Stimulated activated CD4-positive, alpha-beta T cell treated with anti-CD3 and anti-CD28 coated beads, Interleukin-2, amount 100 ng/mL, for 4 hours (primary cell): ENCODE results near the gene CTSZ.
"Not testable (repeated sequence)": the region's sequence is repeated elsewhere in the genome, so short reads cannot be mapped to it uniquely, and the experiment has no call there.

ENCODE experiments used
- DNase-seq: peaks from one replicate; pipeline ENCODE4 v3.0.0-alpha.2; 2020; ENCODE audit warnings: low read depth

Gene CTSZ

DNA sequence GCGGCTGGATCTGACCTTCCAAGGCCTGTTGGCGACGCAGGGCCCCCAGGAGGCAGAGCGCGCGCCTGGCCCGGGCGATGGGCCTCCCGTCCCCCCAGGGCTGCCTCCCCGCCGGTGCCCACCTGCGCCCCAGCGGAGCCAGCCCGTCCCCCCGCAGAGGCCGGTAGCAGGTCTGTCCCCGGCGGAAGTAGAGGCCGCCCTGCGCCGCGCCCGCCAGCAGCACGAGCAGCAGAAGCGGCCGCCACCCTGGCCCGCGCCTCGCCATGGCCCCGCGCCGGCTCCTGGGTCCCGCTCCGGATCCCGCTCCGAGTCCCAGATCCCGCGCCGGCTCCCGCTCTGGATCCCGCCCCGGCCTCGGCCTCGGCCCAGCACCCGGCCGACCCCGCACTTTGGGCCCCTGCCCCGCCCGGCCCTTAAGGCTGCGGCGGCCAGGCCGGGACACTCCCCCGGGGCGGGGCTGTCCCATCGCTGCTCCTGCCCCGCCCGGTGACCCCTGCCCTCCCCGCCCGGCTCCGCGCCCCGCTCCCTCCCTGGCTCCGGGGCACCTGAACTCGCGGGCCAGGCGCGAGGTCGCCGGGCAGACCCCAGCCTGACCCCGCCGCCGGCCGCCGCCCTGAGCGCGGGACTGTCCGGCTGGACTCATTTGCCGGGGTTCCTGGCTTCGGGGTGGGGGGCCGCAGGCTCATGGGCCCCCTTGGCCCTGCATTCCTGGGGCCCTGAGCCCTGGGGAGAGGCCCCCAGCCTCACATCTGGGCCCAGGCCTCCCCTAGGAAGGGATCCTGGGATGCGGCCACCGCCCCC lies at the start of gene CTSZ:
TSS of gene CTSZ (minus strand) at position 391 of the 801 bp plus-strand sequence. CDS start at position 265, 126 bp downstream.
- no peak for DNase-seq

DNA sequence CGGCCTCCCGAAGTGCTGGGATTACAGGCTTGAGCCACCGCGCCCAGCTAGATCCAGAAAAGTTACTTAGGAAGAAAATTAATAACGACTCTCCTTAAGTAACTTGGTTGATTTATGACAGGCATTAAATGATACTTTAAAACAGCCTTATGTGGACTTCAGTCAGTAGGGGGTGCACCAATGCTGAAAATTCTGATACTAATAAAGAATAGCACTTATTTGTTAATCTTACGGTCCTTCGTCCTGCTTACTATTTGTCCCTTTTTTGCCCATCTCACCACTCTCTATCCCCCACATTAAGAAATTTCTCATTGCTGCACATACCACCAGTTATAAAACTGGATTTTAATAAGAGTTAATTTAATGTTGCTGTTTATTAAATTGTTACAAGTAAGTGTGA lies 48.2 kb upstream of the CTSZ start:
- no peak for DNase-seq

DNA sequence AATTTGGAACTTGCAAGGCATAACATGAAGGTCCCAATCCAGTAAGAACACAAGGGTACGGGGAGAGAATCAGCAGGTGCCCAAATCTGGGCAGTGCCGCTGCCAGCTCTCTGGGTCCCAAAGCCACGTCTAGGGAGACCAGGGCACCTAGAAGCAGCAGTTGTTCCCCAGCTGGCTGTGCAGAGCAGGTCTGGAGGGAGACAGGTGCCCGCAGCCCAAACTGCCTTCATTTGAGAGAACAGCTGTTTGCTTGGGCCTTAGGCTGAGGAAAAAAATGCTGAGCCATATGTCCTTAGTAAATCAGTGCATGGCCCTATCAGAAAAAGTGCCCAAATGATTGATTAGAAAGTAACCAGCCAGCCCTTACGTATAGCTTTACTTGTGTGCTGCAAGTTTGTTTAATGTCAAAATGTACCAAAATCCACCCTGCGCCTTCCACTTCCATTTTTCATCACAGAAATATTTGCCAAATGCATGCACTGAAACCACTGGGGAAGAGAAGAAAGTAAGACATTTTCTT lies 44.7 kb upstream of the CTSZ start:
- DNase-seq, result no peak

DNA sequence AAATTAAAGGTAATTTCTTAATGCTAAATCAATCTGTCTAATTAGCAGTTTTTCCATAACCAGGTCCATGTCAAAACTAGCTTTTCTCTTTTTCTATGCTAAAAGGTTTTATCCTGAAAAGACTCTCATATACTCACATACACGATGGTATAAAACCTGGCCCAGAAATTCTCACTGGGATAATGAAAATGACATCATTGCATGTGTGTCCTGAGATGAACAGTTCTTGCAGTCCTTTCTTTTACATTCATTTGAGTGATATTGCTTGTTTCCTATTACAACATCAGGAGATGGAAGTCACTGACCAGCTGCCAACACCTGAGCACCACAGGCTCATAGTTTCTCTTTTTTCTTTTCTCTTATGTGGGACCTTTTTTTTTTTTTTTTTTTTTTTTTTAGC lies 43.4 kb upstream of the CTSZ start:
- no peak for DNase-seq

DNA sequence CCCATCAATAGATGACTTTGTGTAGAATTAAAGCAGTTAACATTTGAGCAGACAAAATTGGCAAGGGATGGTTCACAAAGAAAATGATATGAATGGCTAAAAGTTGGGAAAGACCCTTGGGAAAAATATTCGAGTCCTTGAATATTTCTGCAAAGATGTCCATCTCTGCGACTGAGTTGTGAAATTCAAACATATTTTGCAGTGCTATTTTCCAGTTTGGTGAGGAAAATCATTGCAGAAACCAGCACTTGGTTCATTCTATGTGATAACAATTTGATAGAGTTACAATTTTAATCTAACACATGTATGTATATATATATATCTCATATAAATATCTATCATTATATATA lies 41.6 kb upstream of the CTSZ start:
- no peak for DNase-seq

DNA sequence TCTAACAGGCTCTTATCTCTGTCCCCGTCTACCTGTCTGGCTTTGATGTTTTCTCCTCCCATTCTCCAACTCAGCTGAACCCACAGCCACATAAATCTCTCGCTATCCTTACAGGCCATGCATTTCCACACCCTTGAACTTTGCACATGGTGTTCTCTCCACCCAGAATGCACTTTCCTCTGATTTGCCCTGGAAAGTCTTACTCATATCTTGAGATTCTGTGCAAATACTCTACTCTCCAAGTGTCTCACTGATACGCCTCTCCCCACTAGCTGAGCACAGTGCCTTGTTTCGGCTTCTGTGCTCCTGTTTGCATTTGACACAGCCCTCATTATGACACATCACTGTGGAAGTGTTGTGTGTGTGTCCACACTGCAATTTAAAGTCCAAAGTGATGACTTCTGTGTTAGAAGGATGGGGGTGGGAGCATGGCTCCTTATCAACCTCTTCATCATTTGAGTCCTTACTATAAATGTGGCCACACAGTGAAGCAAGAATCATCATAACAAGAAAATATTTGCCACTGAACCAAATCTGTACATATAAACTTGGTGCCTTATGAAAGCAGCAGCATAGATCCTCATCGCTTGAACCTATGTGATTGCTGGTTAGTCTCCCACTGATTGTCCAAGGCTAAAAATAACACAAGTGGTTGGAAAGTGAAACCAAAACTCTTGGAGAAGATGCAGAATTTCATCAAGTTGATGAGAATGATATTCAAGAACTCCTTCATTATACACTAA lies 41.1 kb upstream of the CTSZ start:
- DNase-seq, result no peak

DNA sequence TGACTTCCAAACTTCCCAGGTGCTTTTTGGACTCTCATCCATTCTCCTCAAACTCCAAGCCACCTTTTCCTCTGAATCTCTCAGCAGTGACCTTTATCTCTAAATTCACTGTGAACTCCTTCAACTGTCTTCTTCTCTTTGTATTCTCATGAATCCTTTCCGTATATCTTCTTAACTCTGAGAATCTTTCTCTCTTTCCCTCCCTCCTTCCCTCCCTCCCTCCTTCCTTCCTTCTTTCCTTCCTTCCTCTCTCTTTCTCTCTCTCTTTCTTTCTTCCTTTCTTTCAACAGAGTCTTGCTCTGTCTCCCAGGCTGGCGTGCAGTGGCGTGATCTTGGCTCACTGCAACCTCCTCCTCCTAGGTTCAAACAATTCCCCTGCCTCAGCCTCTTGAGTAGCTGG lies 39.8 kb upstream of the CTSZ start:
- no peak for DNase-seq

DNA sequence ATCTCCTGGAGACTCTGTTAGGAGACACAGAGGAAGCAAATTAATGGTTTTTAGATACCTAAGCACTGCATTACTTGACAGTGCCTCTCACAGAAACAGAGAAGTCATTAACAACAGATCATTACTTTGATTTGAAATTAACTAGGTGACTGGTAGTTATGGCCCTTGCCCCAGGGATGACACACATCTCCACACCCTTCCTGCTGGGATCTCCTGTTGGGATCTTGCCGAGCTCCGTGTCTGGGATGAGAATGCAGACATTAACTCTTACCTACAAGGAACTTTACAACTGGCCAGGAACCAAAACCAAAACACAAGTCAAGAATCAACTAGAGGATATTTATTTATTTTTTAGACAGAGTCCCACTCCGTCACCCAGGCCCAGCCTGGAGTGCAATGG lies 37.7 kb upstream of the CTSZ start:
- DNase-seq, result no peak

DNA sequence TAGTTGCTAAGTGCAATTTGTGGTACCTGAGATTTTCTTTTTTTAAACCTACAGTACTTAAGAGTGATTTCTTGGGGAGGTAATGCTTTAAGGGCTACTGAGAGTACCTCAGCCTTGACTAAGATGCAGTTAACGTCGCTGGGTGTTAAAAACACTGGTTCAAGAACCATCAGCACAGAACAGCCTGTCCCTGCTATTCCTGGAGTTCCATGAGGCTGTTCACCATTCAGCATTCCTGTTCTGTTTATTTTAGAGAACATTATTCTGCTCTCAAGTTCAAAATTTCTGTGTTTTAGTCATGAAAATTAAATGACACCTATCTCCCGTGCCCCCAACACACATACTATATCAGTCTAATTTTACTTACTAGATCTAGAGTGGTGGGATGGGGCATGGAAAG lies 37.2 kb upstream of the CTSZ start:
- DNase-seq, result no peak

DNA sequence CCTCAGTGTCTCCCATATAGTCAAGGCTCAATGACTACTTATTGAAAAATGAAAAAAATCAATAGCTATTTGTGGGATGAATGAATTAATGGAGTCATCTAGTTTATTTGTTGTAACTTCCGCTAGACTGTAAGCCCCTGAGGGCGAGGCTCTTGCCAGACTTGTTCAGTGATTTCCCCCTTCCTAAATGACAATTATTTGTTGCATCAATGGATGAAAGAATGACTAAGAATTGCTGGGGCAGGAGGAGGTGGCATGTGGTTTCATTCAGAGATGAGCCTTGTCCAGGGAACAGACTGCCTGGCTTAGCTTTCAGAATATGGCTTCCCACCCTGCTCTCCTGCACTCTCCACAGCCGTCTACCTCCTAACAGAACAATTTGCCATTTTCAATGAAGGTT lies 36.6 kb upstream of the CTSZ start:
- DNase-seq, result no peak

DNA sequence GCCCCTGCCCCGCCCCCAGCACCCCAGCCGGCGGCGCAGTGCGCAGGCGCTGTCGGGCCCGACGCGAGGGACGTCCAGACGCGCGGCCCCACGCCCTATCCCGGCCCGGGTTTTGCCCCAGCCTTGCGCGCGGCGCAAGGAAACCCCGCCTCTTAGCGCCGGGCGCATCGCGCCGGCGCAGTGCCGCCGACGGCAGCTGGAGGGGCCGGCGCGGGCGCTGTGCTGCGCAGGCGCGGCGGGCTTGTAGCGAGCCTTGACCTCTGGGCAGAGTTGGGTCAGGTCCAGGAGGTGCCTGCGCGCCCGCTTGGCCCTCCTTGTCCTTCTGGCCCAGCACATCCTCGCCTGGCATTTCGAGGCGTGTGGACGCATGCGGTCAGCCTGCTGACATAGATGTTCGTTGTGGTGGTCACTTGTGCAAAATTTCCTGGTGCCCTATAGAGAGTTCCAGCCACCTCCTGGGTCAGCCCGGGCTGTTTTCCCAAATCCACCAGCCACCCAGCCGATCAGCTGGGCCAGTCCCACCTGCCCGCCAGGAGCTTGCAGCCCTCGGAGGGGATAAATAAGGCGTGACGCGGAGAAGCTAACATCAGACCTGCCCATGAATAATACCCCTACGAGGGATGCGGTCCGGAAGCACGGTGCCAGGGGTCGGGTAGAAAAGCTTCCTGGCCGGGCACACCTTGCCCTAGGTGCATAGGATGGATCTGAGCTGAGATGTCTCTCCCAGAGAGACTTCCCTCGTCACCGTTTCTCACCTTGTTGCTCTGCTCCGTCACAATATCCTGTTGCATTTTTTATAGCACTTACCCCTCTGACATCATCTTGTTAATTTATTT lies 36.0 kb upstream of the CTSZ start:
- DNase-seq, result peak; percentile 93

DNA sequence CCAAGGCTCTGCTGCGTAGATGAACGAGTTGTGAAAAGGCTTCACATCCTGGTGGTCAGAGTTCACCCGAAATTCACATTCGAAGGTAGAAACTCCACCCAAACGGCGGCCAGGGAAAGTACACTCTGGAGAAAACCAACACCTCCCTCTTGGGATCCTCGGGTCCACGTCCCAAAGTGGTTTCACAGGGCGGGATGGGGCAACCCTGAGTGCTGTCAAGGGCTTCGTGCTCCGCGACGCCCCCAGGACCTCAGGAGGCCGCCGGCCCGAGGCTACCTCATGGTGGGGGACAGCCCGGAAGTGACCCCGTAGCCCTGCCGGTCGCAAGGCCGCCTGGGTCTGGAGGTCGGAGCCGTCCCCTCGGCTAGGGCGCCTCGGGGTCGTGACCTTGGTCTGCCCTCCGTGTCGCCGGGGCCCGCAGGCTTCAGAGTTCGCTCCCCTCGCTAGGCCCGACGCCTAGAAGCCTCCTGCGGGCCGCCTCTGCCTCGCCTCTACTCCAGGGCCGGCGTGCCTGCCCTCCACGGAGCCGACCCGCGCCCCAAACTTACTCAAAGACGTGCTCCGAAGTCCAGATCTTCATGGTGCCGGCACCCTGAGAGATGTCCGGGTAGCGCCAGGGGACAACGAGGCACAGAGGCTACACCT lies 35.2 kb upstream of the CTSZ start, which contains the start of gene PRELID3B:
TSS of gene PRELID3B (minus strand) at position 636 of the 645 bp plus-strand sequence. CDS start at position 580, 56 bp downstream.
- no peak for DNase-seq

DNA sequence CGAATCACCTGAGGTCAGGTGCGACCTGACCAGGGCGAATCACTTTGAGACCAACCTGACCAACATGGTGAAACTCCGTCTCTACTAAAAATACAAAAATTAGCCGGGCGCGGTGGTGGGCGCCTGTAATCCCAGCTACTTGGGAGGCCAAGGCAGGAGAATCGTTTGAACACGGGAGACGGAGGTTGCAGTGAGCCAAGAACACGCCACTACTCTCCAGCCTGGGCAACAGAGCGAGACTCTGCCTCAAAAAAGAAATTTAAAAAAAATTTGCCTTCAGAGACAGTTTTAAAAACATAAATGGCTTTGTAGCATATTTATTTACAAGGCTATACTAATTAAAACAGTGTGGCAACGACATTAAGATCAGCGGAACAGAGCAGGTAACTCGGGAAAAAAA lies 34.4 kb upstream of the CTSZ start:
- not testable (repeated sequence) for DNase-seq

DNA sequence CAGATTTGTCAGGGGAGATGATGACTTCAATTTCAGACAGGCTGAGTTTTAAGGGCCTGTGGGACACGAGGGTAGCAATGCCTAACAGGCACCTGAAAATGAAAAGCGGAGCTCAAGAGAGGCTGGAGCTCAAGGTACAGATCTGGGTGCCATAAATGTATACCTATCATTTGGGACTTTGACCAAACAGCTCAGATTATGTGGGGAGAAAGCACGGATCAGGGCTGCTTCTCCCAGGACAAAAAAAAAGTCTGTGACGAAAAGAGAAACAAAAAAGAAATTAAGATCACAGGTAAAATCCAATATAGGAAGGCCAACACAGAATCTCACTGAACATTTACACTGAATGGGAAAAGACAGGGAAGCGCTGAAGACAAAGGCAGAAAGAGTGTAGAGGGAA lies 33.6 kb upstream of the CTSZ start:
- DNase-seq, result no peak

DNA sequence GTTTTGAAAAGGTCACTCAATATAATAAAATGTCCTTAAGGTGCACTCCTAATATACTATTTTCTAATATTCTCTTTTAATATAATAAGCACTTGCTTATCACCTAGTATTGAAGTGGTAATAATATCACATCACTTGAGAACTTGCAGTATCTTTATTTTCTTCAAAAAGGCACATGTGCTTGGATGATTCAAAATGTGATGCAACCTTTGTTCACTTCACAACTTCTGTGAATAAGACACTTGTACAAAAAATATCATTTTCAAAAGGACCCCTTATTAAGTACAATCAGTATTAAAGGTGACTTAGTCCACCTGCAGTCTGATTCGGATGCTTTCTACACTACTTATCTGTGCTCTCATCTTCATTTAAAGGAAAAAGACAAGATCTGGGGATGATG lies 32.2 kb upstream of the CTSZ start:
- DNase-seq, result no peak

DNA sequence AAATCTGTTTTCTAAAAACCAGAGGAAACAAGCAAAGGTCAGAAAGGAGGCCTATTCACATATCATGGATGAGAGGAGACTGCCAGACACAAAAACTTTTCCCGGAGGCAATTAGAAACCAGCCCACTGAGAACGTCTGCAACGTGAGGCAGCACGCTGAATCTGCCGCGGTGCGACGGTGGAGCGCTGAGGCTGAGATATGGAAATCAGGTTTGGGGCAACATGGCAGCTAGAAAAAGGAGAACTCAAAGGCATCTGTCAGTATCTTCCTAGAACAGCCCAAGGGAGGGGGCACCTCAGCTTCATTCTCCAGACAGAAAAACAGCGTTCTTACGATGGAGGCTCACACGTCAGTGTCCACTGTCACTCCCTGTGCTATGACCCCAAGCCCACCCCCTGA lies 30.3 kb upstream of the CTSZ start:
- no peak for DNase-seq

DNA sequence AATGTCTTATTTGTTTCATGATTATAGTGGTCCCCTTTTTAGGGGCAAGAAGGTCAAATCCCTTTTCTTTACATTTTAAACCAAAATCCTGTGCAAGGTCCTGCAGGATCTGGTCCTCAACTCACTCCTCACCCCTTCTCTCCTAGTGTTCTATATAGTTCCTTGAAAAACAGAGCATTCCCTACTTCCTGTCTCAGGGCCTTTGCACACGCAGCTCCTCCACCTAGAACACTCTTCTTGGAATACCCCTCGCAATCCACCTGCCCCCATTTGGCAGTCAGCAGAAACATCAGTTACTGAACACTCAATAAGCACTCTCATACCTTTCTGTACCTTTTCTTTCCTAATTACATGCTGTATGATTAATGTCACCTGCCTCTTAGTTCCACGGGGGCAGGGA lies 28.3 kb upstream of the CTSZ start:
- no peak for DNase-seq

DNA sequence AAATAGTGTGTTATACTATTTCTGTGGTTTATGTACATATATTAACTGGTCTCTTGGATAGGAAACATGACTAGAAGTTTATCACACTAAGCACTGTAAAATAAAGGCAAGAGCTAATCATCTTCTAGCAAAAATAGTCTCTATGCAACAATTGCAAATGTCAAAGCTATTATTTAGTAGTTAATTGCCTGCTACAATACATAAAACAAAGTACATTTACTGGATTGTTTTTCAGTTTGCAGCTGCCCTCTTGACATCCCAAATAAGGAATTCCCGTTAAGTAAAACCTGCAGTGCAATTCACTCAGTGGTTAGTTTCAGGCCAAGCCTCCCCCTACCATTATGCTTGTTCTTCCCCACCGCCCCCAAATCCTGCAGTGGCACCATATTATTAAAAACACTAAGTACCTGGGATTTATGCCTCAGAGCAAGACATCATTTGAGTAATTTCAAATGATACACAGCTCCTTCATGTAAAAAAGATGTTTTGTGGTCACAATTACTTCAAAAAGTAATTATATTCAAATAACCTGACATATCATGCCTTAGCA lies 26.6 kb upstream of the CTSZ start:
- no peak for DNase-seq

DNA sequence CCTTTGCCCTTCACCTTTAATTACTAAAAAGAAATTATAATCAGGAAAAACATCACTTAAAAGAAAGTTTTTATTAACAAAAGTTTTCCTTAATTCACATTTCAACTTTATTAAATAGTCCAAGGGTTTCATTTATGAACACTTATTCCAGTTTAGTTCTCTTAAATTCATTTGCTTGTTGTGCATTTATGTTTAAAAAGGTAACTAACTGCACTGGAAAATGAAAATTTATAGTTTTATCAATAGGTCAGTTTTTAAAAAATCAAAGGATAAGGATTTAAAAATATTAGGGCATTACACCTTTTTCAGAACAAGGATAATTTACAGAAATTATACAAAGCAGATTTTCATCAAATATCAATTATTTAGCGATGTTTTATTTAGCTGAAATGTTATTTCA lies 26.0 kb upstream of the CTSZ start:
- DNase-seq, result no peak

DNA sequence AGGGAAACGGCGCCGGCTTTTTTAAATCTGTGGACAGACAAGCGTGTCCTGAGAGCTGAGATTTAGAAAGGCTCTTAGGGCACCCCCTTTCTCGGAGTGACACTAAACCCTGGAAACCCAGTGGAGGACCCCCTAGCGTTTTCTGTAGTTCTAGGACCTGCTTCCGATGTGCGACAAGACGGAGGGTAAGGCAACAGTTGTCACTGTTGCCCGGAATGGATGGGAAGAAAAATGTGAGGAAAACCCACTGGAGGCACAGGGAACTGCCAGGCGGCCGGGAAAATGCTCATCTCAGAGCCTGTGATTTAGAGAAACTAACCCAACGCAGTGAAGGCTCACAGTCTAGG lies 25.6 kb upstream of the CTSZ start:
- no peak for DNase-seq

DNA sequence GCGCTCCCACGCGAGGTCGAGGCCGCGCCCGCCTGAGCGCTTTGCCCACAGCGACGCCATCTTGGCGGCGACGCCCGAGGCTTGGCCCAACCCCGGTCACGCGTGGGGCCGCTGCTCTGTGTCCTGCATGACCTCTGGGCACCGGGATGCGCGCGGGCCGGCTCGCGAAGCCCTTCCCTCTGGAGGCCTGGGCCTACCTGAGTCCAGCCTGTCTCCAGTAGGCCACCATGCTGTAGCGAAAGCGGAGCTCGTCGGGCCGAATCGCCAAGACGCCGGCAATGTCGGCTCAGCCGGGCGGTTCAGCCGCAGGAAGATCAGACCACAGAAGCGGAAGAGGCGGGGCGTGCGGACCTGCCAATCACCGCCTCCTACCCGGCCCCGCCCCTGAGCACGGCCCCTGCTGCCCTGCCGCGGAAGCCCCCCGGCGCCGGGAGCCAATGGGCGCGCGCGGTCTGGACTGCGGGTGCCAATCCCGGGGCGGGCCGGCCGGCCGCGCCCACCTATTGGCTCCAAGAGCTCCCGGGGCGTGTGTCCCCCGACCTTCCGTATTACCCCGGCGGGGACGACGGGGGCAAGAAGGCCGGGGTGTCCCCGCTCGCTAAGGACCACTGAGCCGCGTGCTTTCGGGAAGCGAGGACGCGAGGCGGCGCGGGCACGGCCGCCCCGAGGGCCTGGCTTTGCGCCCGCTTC lies 25.1 kb upstream of the CTSZ start, which contains the start of gene ATP5F1E:
TSS of gene ATP5F1E (minus strand) at position 313 of the 690 bp plus-strand sequence. CDS start at position 229, 84 bp downstream.
- DNase-seq, result peak; percentile 95
